B cell (primary cell): Measurements from ENCODE around the gene CTR9. TPM values are rescaled to one million over a fixed set of nuclear protein-coding genes. Genes with fewer than 3 reads are reported as not detected.

Experiments used
- ATAC-seq: fragments of 200-7000 bp; cut with Tn5 transposase; one replicate; pipeline ENCODE4 v1.10.0; 2021; ENCODE audit warnings: low read depth, mild to moderate bottlenecking, moderate number of reproducible peaks, moderate library complexity
- CTCF ChIA-PET: fragments of 350-600 bp; sonication (Branson Sonifier 250); formaldehyde crosslinking; loops from one replicate; lab custom pipeline; 2021; ENCODE audit warnings: antibody characterized with exemption, inconsistent platforms; lab: Charles Lee
- POLR2A ChIA-PET: fragments of 350-600 bp; sonication (Branson Sonifier 250); formaldehyde crosslinking; loops from one replicate; lab custom pipeline; 2021; ENCODE audit warnings: antibody characterized with exemption; lab: Charles Lee
- DNase-seq: peaks from one replicate; pipeline ENCODE4 v3.0.0; 2013
- H2AFZ ChIP-seq: 2 replicates; pipeline ENCODE4 v1.6.1; 2012; ENCODE audit warnings: mild to moderate bottlenecking, low read depth, low read length; ENCODE audit not compliant: insufficient read depth, poor library complexity, severe bottlenecking
- H3K27ac ChIP-seq, 2 donors: 1 replicate in 1 of 2; 2 replicates in 1 of 2; pipeline ENCODE4 v1.5.1; 2012 to 2013; ENCODE audit warnings: low read length in 2 of 2, mild to moderate bottlenecking in 2 of 2, moderate library complexity in 1 of 2
- H3K27me3 ChIP-seq, 4 experiments: fragments of 200-600 bp in 1 of 4; sonication (generic) in 1 of 4; replicated peaks in 1 of 4; 1 replicate in 2 of 4; 2 replicates in 2 of 4; pipeline versions ENCODE4 v1.6.1 to v1.7.0; 2013 to 2016; ENCODE audit warnings: low read length in 3 of 4, mild to moderate bottlenecking in 2 of 4, mixed read lengths in 1 of 4, moderate library complexity in 1 of 4; ENCODE audit not compliant: insufficient read depth in 4 of 4, control insufficient read depth in 3 of 4; ENCODE audit errors: control extremely low read depth in 1 of 4
- H3K36me3 ChIP-seq, 2 experiments: replicated peaks in 1 of 2; 1 replicate in 1 of 2; 2 replicates in 1 of 2; pipeline versions ENCODE4 v1.6.1 to v1.7.1; 2013; ENCODE audit warnings: low read length in 1 of 2; ENCODE audit not compliant: insufficient read depth in 2 of 2, control insufficient read depth in 1 of 2; ENCODE audit errors: control extremely low read depth in 1 of 2, extremely low read depth in 1 of 2
- H3K4me1 ChIP-seq, 2 donors: fragments of 200-600 bp in 1 of 2; sonication (generic) in 1 of 2; 1 replicate in 1 of 2; 2 replicates in 1 of 2; pipeline versions ENCODE4 v1.5.1 to v1.6.1; 2013 to 2017; ENCODE audit warnings: low read length in 2 of 2; ENCODE audit not compliant: control insufficient read depth in 2 of 2, insufficient read depth in 2 of 2
- H3K4me2 ChIP-seq: replicated peaks from 2 replicates; pipeline ENCODE3; 2012; ENCODE audit warnings: mild to moderate bottlenecking, low read depth, low read length; ENCODE audit not compliant: poor library complexity, severe bottlenecking
- H3K4me3 ChIP-seq, 5 experiments: fragments of 200-600 bp in 1 of 5; sonication (generic) in 1 of 5; 1 replicate in 3 of 5; 2 replicates in 2 of 5; pipeline versions ENCODE4 v1.5.1 to v1.7.0; 2011 to 2016; ENCODE audit warnings: low read length in 4 of 5, mild to moderate bottlenecking in 4 of 5, low read depth in 2 of 5, control low read depth in 1 of 5, moderate library complexity in 1 of 5; ENCODE audit not compliant: insufficient read depth in 1 of 5; ENCODE audit errors: control extremely low read depth in 1 of 5, extremely low read depth in 1 of 5
- H3K79me2 ChIP-seq: fragments of 200-600 bp; sonication (generic); one replicate; pipeline ENCODE4 v1.6.0; 2016; ENCODE audit warnings: low read length; ENCODE audit not compliant: control insufficient read depth, insufficient read depth
- H3K9ac ChIP-seq: fragments of 200-600 bp; sonication (generic); 2 replicates; pipeline ENCODE4 v1.6.1; 2017; ENCODE audit warnings: mild to moderate bottlenecking, low read length, moderate library complexity
- H3K9me3 ChIP-seq, 3 donors: one replicate each; pipeline versions ENCODE4 v1.6.1 to v1.7.1; 2013; ENCODE audit warnings: low read length in 2 of 3; ENCODE audit not compliant: control insufficient read depth in 2 of 3, insufficient read depth in 1 of 3; ENCODE audit errors: control extremely low read depth in 1 of 3
- H4K20me1 ChIP-seq: 2 replicates; pipeline ENCODE4 v1.6.0; 2012; ENCODE audit warnings: mild to moderate bottlenecking, low read length; ENCODE audit not compliant: insufficient read depth, control insufficient read depth, poor library complexity, severe bottlenecking
- H3K27ac Mint-ChIP-seq: one replicate; pipeline ENCODE4 v1.8.0; 2021; ENCODE audit warnings: mixed read lengths
- H3K27me3 Mint-ChIP-seq: one replicate; pipeline ENCODE4 v1.8.0; 2021; ENCODE audit warnings: mixed read lengths
- H3K4me1 Mint-ChIP-seq: one replicate; pipeline ENCODE4 v1.8.0; 2021; ENCODE audit warnings: mixed read lengths
- H3K4me3 Mint-ChIP-seq: one replicate; pipeline ENCODE4 v1.8.0; 2021; ENCODE audit warnings: mixed read lengths
- H3K9me3 Mint-ChIP-seq: one replicate; pipeline ENCODE4 v1.8.0; 2022; ENCODE audit warnings: mixed read lengths; ENCODE audit not compliant: insufficient read depth
- CTCF ChIP-seq: fragments of 200-600 bp; IDR thresholded peaks from one replicate; pipeline ENCODE4 v1.8.0; 2022; ENCODE audit warnings: antibody characterized with exemption, mild to moderate bottlenecking
- EZH2 ChIP-seq: IDR thresholded peaks from 2 replicates; pipeline ENCODE4 v1.6.1; 2012; ENCODE audit warnings: borderline replicate concordance, low read depth, mild to moderate bottlenecking, moderate library complexity, low read length; ENCODE audit not compliant: insufficient read depth, poor library complexity, severe bottlenecking
- WGBS: methylation state at CpG from one replicate; pipeline ENCODE4 v1.1.5; 2013; ENCODE audit warnings: missing lambda C conversion rate; ENCODE audit not compliant: insufficient coverage; 5-methylcytosine and 5-hydroxymethylcytosine counted together
- intact Hi-C: fragments of 100-400 bp; cut with micrococcal nuclease; formaldehyde crosslinking; loops from one replicate; pipeline ENCODE4 v1.10.0; 2022
- polyA plus RNA-seq: library from polyadenylated mRNA; depleted of rRNA; stranded (reverse); fragments of >200 nt; gene quantifications from 2 replicates; pipeline ENCODE4 v1.2.3, GENCODE V29; 2012
- total RNA-seq, 2 donors: library from RNA; stranded (reverse); fragments of 120-200 nt in 1 of 2; gene quantifications; 1 replicate in 1 of 2; 2 replicates in 1 of 2; pipeline versions ENCODE4 v1.2.3 to v1.2.4, GENCODE V29; 2013 to 2022

CTR9 gene
- total and polyA plus RNA-seq, 2 donors (not counting 1 experiment from before 2014, with no cell fraction given): 9.0 to 46.7 TPM

DNA sequence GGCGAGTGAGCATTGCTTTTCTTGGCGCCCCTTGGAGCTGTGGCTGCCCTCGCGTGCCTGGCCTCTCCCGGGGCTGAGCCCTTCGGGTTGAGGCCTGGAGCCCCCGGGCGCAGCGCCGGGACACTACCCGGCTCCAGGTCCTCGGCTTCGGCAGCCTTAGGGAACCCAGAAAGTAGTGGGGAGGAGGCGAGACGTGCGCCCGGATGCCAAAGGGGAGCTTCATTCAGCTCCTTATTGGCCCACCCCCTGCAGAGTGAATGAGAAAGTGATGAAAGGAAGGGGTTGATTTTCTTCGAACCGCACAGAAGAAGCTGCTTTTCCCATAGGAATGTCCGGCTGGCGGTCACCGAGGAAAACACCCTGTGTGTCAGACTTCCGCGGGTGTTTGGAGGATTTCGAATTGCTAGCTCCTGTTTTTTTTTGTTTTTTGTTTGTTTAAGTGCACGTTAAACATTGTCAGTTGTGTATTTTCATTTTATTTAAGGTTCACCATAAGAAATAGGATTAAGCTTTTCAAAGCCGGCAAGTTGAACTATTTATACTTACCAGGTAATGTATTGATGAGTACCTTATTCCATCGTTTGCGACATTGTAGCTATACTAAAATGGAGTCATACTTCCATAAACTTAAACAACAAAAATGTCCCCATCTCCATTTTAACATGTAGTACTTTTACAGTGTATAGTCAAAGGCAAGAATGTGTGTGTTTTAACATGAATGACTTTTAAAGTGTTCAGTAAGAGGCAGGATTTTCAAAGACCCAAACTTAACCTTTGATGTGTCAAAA, 58.5 kb downstream of the CTR9 start:
- WGBS: under 1% methylated on average over 24 of the region's 29 CpGs
- ATAC-seq (peak; percentile 10), DNase-seq (no peak)
- no peaks in the 10 kb centered on the region for H3K9me3 ChIP-seq
- ChIA-PET POLR2A (interaction anchor here (0.9 to 3.7 kb wide), 19 partner anchors 8 to 1349 kb away, joined by 3 to 147 read pairs (median 5); partner anchors contain the start of genes CTR9, USP47, ZBED5 and ZNF143), CTCF (interaction anchor here (0.9 to 3.9 kb wide), 13 partner anchors 8 to 1034 kb away, joined by 3 to 27 read pairs (median 5); partner anchors contain the start of genes CTR9 and ZBED5)
- peaks cover 0 to 26% of the 10 kb centered on the region in 2 experiments for H3K36me3 ChIP-seq
- peaks cover 35% of the 10 kb centered on the region for H3K4me1 Mint-ChIP-seq
- H4K20me1 ChIP-seq: peaks cover 15% of the 10 kb centered on the region
- no peaks in the 10 kb centered on the region for H3K27me3 Mint-ChIP-seq
- peak overlapping the region; percentile 94 for H3K4me2 ChIP-seq
- no peaks in the 10 kb centered on the region for H3K27me3 ChIP-seq
- H3K79me2 ChIP-seq: peaks cover 43% of the 10 kb centered on the region
- H3K4me3 Mint-ChIP-seq: peak overlapping the region; percentile 99
- no peaks in the 10 kb centered on the region for H3K9me3 Mint-ChIP-seq
- intact Hi-C loops: loop anchor here (1.0 to 5.0 kb wide), 6 partner anchors 16 to 1349 kb away; partner anchors contain the start of genes USP47 and ZNF143
- peak overlapping the region; percentile 98 for H3K9ac ChIP-seq
- peak overlapping the region; percentile 99 for H2AFZ ChIP-seq
- peak overlapping the region; percentile 80 to 90 for H3K27ac ChIP-seq
- H3K27ac Mint-ChIP-seq: peak overlapping the region; percentile 99
- peaks cover 24 to 26% of the 10 kb centered on the region in 2 donors for H3K4me1 ChIP-seq
- H3K4me3 ChIP-seq: peak overlapping the region; percentile 61 to 97 (median 90)
- TF ChIP-seq CTCF: no peak
- TF ChIP-seq EZH2: no peak

GRCh38 chr11:10813945-10814344, 62.9 kb downstream of the CTR9 start:
- H3K4me3 Mint-ChIP-seq: no peak overlapping the region
- Histone ChIP-seq H3K4me3 (no peak overlapping the region), H3K36me3 (peaks cover 0 to 1% of the 10 kb centered on the region in 2 experiments), H3K27me3 (no peaks in the 10 kb centered on the region), H3K79me2 (peaks cover 5% of the 10 kb centered on the region), H3K9ac (no peak overlapping the region), H3K4me2 (no peak overlapping the region), H4K20me1 (no peaks in the 10 kb centered on the region), H3K4me1 (peaks cover 3 to 7% of the 10 kb centered on the region in 2 donors), H2AFZ (no peak overlapping the region), H3K27ac (no peak overlapping the region), H3K9me3 (no peaks in the 10 kb centered on the region)
- H3K27ac Mint-ChIP-seq: no peak overlapping the region
- TF ChIP-seq CTCF: no peak
- TF ChIP-seq EZH2: no peak
- DNase-seq (no peak), ATAC-seq (no peak)
- ChIA-PET POLR2A (no interaction called here), CTCF (interaction anchor here (1.8 kb wide), 1 partner anchor 21 kb away, joined by 4 read pairs; no protein-coding TSS in a partner anchor)
- H3K9me3 Mint-ChIP-seq: no peaks in the 10 kb centered on the region
- intact Hi-C loops: no loop called here
- no peaks in the 10 kb centered on the region for H3K27me3 Mint-ChIP-seq
- H3K4me1 Mint-ChIP-seq: peaks cover 10% of the 10 kb centered on the region
